Ascending aorta (tissue), 2 donors: ENCODE measurements around the gene INPPL1. TPM values are rescaled to one million over a fixed set of nuclear protein-coding genes. Genes with fewer than 3 reads are reported as not detected.

ENCODE experiments used
- DNase-seq, 2 donors: peaks; one replicate each; pipeline ENCODE4 v3.0.0-alpha.2; 2019; ENCODE audit warnings: low spot score in 2 of 2
- H3K27ac ChIP-seq, 2 donors: fragments of 200-600 bp; sonication (generic); one replicate each; pipeline ENCODE4 v1.5.1; 2016 to 2017; ENCODE audit warnings: mild to moderate bottlenecking in 1 of 2
- H3K27me3 ChIP-seq: fragments of 200-600 bp; sonication (generic); one replicate; pipeline ENCODE4 v1.5.1; 2017
- H3K36me3 ChIP-seq, 2 donors: fragments of 200-600 bp; sonication (generic); one replicate each; pipeline ENCODE4 v1.5.1; 2016
- H3K4me1 ChIP-seq, 2 donors: fragments of 200-600 bp; sonication (generic); one replicate each; pipeline ENCODE4 v1.5.1; 2016 to 2017; ENCODE audit warnings: mild to moderate bottlenecking in 1 of 2
- H3K4me3 ChIP-seq, 2 donors: fragments of 200-600 bp; sonication (generic); one replicate each; pipeline ENCODE4 v1.5.1; 2016 to 2017; ENCODE audit warnings: mild to moderate bottlenecking in 1 of 2
- H3K9me3 ChIP-seq, 2 donors: fragments of 200-600 bp; sonication (generic); one replicate each; pipeline ENCODE4 v1.5.1; 2016
- CTCF ChIP-seq, 3 experiments: fragments of 200-600 bp in 2 of 3; fragments of 450-650 bp in 1 of 3; sonication (generic) in 2 of 3; IDR thresholded peaks; one replicate each; pipeline ENCODE4 v1.5.1; 2016 to 2019; ENCODE audit warnings: antibody characterized with exemption in 3 of 3, mild to moderate bottlenecking in 1 of 3, moderate library complexity in 1 of 3
- intact Hi-C: fragments of 100-400 bp; cut with DNase I; formaldehyde crosslinking; loops from one replicate; pipeline ENCODE4 v1.15.1; 2023
- total RNA-seq: library from RNA; depleted of rRNA; stranded (reverse); fragments of >200 nt; gene quantifications from one replicate; pipeline ENCODE4 v1.1.0, GENCODE V29; 2016

The INPPL1 gene
- total RNA-seq, 1 donor from 2014 or later, result 76.0 TPM

- no peaks in the 10 kb centered on the region for H3K9me3 ChIP-seq
- peak in 1 of 2 donors; percentile 39 for DNase-seq
- H3K36me3 ChIP-seq, result peaks cover 83 to 92% of the 10 kb centered on the region in 2 donors
- H3K27me3 ChIP-seq, result no peaks in the 10 kb centered on the region
- H3K4me3 ChIP-seq, result no peak overlapping the region
- H3K27ac ChIP-seq, result no peak overlapping the region
- intact Hi-C loops, result no loop called here
- no peaks in the 10 kb centered on the region for H3K4me1 ChIP-seq
- TF ChIP-seq CTCF (IDR thresholded peaks at IDR 0.05), result no peak
These were observed 8.6 kb downstream of the INPPL1 start for GRCh38 chr11:72233056-72233772.

GRCh38 chr11:72233773-72234513, 9.4 kb downstream of the INPPL1 start:
- peaks cover 75 to 85% of the 10 kb centered on the region in 2 donors for H3K36me3 ChIP-seq
- intact Hi-C loops, result no loop called here
- no peak overlapping the region for H3K4me3 ChIP-seq
- no peak for TF ChIP-seq CTCF (IDR thresholded peaks at IDR 0.05)
- H3K9me3 ChIP-seq, result no peaks in the 10 kb centered on the region
- peak in 1 of 2 donors; percentile 44 for DNase-seq
- H3K27me3 ChIP-seq, result no peaks in the 10 kb centered on the region
- peaks cover 0 to under 1% of the 10 kb centered on the region in 2 donors for H3K4me1 ChIP-seq
- H3K27ac ChIP-seq, result no peak overlapping the region

- no peaks in the 10 kb centered on the region for H3K9me3 ChIP-seq
- H3K36me3 ChIP-seq, result peaks cover 70 to 80% of the 10 kb centered on the region in 2 donors
- no peak for TF ChIP-seq CTCF (IDR thresholded peaks at IDR 0.05)
- intact Hi-C loops, result no loop called here
- H3K27me3 ChIP-seq, result no peaks in the 10 kb centered on the region
- no peak overlapping the region for H3K4me3 ChIP-seq
- peaks cover 0 to 6% of the 10 kb centered on the region in 2 donors for H3K4me1 ChIP-seq
- peak in 1 of 2 donors; percentile 27 for DNase-seq
- H3K27ac ChIP-seq, result no peak overlapping the region
These were observed 9.9 kb downstream of the INPPL1 start for GRCh38 chr11:72234514-72234830.

- Histone ChIP-seq H3K4me3 (no peak overlapping the region), H3K27me3 (no peaks in the 10 kb centered on the region), H3K9me3 (no peaks in the 10 kb centered on the region), H3K4me1 (peaks cover 0 to 7% of the 10 kb centered on the region in 2 donors), H3K36me3 (peaks cover 66 to 75% of the 10 kb centered on the region in 2 donors), H3K27ac (no peak overlapping the region)
- no peak for TF ChIP-seq CTCF (IDR thresholded peaks at IDR 0.05)
- no peak for DNase-seq
- intact Hi-C loops, result loop anchor here (5.0 kb wide), 2 partner anchors 133 to 197 kb away; partner anchors contain the start of genes CLPB and LAMTOR1
These were observed 10.4 kb downstream of the INPPL1 start for GRCh38 chr11:72234920-72235319.

GRCh38 chr11:72235351-72236057, 10.9 kb downstream of the INPPL1 start:
- peaks cover 60 to 69% of the 10 kb centered on the region in 2 donors for H3K36me3 ChIP-seq
- no peak for TF ChIP-seq CTCF (IDR thresholded peaks at IDR 0.05)
- peak in 1 of 2 donors; percentile 60 for DNase-seq
- peaks cover 2 to 13% of the 10 kb centered on the region in 2 donors for H3K4me1 ChIP-seq
- intact Hi-C loops, result loop anchor here (5.0 kb wide), 2 partner anchors 133 to 197 kb away; partner anchors contain the start of genes CLPB and LAMTOR1
- H3K4me3 ChIP-seq, result no peak overlapping the region
- H3K27me3 ChIP-seq, result no peaks in the 10 kb centered on the region
- no peak overlapping the region for H3K27ac ChIP-seq
- H3K9me3 ChIP-seq, result no peaks in the 10 kb centered on the region
